ENCODE data around the gene CHD5.

CHD5 gene

DNA sequence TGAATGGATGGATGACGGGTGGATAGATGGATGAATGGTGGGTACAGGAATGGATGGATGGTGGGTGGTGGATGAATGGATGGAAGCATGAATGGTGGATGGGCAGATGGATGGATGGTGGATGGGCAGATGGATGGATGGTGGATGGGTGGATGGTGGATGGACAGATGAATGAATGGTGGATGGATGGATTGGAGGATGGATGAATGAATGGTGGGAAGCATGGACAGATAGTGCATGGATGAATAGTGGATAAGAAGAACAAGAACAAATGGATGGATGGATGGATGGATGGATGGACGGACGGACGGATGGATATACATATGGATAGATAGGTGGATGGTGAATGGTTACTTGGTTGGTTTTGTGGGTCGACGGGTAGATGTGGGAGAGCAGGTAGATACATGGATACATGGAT is 4.7 kb downstream of the CHD5 start:
- intact Hi-C loops (cut with DNase I; ENCODE audit: low total_unique reads) = no loop called here
- DNase-seq = no peak
- H3K27ac ChIP-seq = no peak overlapping the region
- no peaks in the 10 kb centered on the region for H3K36me3 ChIP-seq
- H3K4me1 ChIP-seq = peaks cover 0 to 24% (median 20%) of the 10 kb centered on the region in 4 donors
- TF ChIP-seq, protein P1, sequence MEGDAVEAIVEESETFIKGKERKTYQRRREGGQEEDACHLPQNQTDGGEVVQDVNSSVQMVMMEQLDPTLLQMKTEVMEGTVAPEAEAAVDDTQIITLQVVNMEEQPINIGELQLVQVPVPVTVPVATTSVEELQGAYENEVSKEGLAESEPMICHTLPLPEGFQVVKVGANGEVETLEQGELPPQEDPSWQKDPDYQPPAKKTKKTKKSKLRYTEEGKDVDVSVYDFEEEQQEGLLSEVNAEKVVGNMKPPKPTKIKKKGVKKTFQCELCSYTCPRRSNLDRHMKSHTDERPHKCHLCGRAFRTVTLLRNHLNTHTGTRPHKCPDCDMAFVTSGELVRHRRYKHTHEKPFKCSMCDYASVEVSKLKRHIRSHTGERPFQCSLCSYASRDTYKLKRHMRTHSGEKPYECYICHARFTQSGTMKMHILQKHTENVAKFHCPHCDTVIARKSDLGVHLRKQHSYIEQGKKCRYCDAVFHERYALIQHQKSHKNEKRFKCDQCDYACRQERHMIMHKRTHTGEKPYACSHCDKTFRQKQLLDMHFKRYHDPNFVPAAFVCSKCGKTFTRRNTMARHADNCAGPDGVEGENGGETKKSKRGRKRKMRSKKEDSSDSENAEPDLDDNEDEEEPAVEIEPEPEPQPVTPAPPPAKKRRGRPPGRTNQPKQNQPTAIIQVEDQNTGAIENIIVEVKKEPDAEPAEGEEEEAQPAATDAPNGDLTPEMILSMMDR (IDR thresholded peaks at IDR 0.05) = no peak
- H3K9me3 ChIP-seq = no peaks in the 10 kb centered on the region
- H3K27me3 ChIP-seq = peaks cover 0 to 78% of the 10 kb centered on the region in 2 donors
- no peak overlapping the region for H3K4me3 ChIP-seq

DNA sequence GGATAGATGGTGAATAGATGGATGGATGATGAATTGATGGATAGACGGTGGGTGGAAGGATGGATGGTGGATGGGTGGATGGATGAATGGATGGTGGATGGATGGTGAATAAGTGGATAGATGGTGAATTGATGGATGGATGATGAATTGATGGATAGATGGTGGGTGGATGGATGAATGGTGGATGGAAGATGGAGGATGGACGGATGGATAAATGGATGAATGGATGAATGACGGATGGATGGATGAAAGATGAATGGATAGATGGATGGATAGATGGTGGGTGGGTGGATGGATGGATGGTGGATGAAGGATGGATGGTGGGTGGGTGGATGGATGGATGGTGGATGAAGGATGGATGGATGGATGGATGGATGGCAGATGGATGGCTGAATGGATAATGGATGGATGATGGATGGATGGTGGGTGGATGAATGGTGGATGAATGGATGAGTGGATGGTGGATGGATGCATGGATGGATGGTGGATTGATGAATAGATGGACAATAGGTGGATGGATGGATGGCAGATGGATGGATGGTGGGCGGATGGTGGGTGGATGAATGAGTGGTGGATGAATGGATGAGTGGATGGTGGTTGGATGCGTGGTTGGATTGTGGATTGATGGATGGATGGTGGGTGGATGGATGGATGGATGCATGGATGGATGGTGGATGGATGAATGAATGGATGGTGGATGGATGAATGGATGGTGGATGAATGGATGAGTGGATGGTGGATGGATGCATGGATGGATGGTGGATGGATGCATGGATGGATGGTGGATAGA is 5.3 kb downstream of the CHD5 start:
- no peaks in the 10 kb centered on the region for H3K36me3 ChIP-seq
- no peak for DNase-seq
- no peaks in the 10 kb centered on the region for H3K9me3 ChIP-seq
- H3K4me1 ChIP-seq = peaks cover 0 to 20% (median 14%) of the 10 kb centered on the region in 4 donors
- no peak overlapping the region for H3K27ac ChIP-seq
- TF ChIP-seq, protein P1 (IDR thresholded peaks at IDR 0.05) = no peak
- intact Hi-C loops (cut with DNase I; ENCODE audit: low total_unique reads) = no loop called here
- H3K27me3 ChIP-seq = peaks cover 0 to 78% of the 10 kb centered on the region in 2 donors
- H3K4me3 ChIP-seq = no peak overlapping the region

DNA sequence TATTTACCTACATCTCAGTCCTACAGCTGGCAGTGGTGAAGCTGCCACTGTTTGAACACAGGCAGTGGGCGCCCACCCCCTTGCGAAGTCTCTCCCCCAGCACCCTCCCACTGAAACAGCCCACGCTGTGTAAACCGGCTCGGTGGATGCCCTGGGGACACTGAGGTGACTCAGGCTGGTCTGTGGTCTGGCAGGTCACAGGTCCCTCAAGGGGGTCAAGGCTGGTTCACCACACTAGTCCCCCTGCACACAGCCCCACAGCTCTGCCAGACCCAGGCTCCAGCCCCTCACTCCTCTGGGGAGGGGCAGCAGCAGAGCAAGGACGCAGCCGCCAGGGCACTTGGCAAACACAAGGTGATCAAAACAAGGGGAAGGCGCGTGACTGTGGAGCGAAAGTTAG is 7.6 kb downstream of the CHD5 start:
- no peak for DNase-seq
- Histone ChIP-seq H3K4me1 (no peaks in the 10 kb centered on the region), H3K27me3 (peaks cover 0 to 72% of the 10 kb centered on the region in 2 donors), H3K9me3 (no peaks in the 10 kb centered on the region), H3K27ac (no peak overlapping the region), H3K4me3 (no peak overlapping the region), H3K36me3 (no peaks in the 10 kb centered on the region)
- intact Hi-C loops (cut with DNase I; ENCODE audit: low total_unique reads) = no loop called here
- TF ChIP-seq, protein P1 (IDR thresholded peaks at IDR 0.05) = no peak

DNA sequence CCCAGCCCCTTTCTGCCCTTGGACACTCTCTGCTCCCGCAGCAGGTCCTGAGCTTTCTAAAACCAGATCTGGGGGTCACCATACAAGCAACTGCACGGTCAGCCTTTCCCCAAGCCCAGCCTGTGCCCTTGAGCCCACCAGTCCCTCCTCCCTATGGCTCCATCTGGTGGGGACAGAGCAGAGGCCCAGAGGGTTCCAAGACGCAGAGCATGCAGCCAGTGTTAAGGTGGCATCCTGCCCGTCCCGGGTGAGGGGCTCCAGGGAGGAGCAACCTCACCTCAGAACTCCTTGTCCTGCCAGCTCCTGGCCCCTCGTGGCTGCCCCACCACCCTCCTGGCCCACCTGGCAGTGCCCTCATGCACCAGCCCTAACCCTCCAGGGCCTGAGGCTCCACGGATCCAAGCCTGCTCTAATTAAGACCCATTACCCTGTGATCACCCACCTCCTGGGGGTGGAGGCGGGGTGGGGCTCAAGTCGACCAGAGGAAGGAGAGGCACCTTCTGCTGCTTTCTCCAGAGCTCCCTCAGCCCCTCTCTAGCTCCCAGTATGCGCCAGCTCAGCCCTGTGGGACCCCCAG is 8.5 kb downstream of the CHD5 start:
- TF ChIP-seq, protein P1 (IDR thresholded peaks at IDR 0.05) = no peak
- Histone ChIP-seq H3K36me3 (no peaks in the 10 kb centered on the region), H3K27me3 (peaks cover 0 to 70% of the 10 kb centered on the region in 2 donors), H3K4me1 (no peaks in the 10 kb centered on the region), H3K4me3 (no peak overlapping the region), H3K27ac (no peak overlapping the region), H3K9me3 (no peaks in the 10 kb centered on the region)
- intact Hi-C loops (cut with DNase I; ENCODE audit: low total_unique reads) = no loop called here
- DNase-seq = no peak

DNA sequence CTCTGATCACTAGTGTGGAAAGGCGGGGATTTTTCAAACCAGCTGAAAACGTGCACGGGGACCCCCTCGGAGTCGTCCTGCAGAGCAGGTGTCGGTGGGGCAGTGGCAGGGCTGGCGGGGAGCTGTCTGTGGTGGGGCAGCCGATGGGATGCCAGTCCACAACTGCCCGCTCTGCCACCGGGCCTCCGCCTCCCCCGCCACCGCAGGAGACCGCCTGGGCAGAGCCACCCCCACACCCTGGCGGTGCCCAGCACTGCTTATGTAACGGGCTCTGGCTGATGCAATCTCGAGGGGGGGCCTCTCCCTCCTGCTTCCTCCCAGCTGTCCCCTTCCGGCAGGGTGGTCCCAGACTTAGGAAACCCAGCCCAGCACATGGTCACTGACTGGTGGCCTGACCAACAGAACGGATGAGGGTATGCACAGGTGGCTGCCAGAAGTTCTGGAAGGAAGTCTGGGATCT is 9.3 kb downstream of the CHD5 start:
- H3K9me3 ChIP-seq = no peaks in the 10 kb centered on the region
- no peak for DNase-seq
- H3K27ac ChIP-seq = no peak overlapping the region
- no peaks in the 10 kb centered on the region for H3K36me3 ChIP-seq
- no peaks in the 10 kb centered on the region for H3K4me1 ChIP-seq
- TF ChIP-seq, protein P1 (IDR thresholded peaks at IDR 0.05) = no peak
- H3K4me3 ChIP-seq = no peak overlapping the region
- intact Hi-C loops (cut with DNase I; ENCODE audit: low total_unique reads) = no loop called here
- H3K27me3 ChIP-seq = peaks cover 0 to 70% of the 10 kb centered on the region in 2 donors

All from tibial artery (tissue), 4 donors.